A673 (cell line): Measurements from ENCODE around the gene EGLN3. TPM values are rescaled to one million over a fixed set of nuclear protein-coding genes. Genes with fewer than 3 reads are reported as not detected.

ENCODE experiments used
- BruUV-seq: library from RNA; stranded (reverse); fragments of 400-500 nt; replicated peaks from 2 replicates; lab custom pipeline; 2021; lab: Mats Ljungman, UMichigan
- CTCF ChIA-PET: fragments of 300-600 bp; sonication (Branson Sonifier 250); formaldehyde crosslinking; loops from one replicate; lab custom pipeline; 2022; ENCODE audit warnings: antibody characterized with exemption; lab: Charles Lee
- POLR2A ChIA-PET: fragments of 300-600 bp; sonication (Branson Sonifier 250); formaldehyde crosslinking; loops from one replicate; lab custom pipeline; 2022; ENCODE audit warnings: antibody characterized with exemption; ENCODE audit not compliant: low non-redundant PET; lab: Charles Lee
- DNase-seq: peaks from one replicate; pipeline ENCODE4 v3.0.0-alpha.2; 2015; ENCODE audit warnings: low spot score
- H3K27ac ChIP-seq: fragments of 200-600 bp; sonication (generic); 2 replicates; pipeline ENCODE4 v1.5.1; 2016; ENCODE audit warnings: mixed run types, low read depth, mild to moderate bottlenecking, mixed read lengths, antibody characterized with exemption, low read length; ENCODE audit not compliant: poor library complexity, severe bottlenecking
- H3K27me3 ChIP-seq: fragments of 200-600 bp; sonication (generic); replicated peaks from 2 replicates; pipeline ENCODE4 v1.6.1; 2017; ENCODE audit warnings: mixed run types, low read depth, mild to moderate bottlenecking, mixed read lengths, antibody characterized with exemption, low read length; ENCODE audit not compliant: insufficient read depth, poor library complexity
- H3K36me3 ChIP-seq: fragments of 200-600 bp; sonication (generic); 2 replicates; pipeline ENCODE4 v1.6.1; 2016; ENCODE audit warnings: mixed run types, mild to moderate bottlenecking, mixed read lengths, antibody characterized with exemption, low read length; ENCODE audit not compliant: insufficient read depth, poor library complexity, severe bottlenecking
- H3K4me1 ChIP-seq: fragments of 200-600 bp; sonication (generic); 2 replicates; pipeline ENCODE4 v1.6.1; 2017; ENCODE audit warnings: mixed run types, mild to moderate bottlenecking, mixed read lengths, antibody characterized with exemption, low read length; ENCODE audit not compliant: insufficient read depth, poor library complexity, severe bottlenecking
- H3K4me3 ChIP-seq: fragments of 200-600 bp; sonication (generic); 2 replicates; pipeline ENCODE4 v1.5.1; 2016; ENCODE audit warnings: low read depth, mixed run types, mild to moderate bottlenecking, mixed read lengths, low read length; ENCODE audit not compliant: poor library complexity, severe bottlenecking
- H3K9me3 ChIP-seq: fragments of 200-600 bp; sonication (generic); 2 replicates; pipeline ENCODE4 v1.6.1; 2016; ENCODE audit warnings: mixed run types, low read depth, mild to moderate bottlenecking, mixed read lengths, antibody characterized with exemption, low read length; ENCODE audit not compliant: poor library complexity, severe bottlenecking
- CTCF ChIP-seq: fragments of 300-800, 200-600 bp; sonication (generic); conservative IDR thresholded peaks from 2 replicates; pipeline ENCODE4 v1.5.1; 2017; ENCODE audit warnings: low read depth, mild to moderate bottlenecking, antibody characterized with exemption, low read length, moderate library complexity, mixed read lengths
- EZH2 ChIP-seq: fragments of 200-600 bp; sonication (generic); IDR thresholded peaks from 2 replicates; pipeline ENCODE4 v1.6.1; 2017; ENCODE audit warnings: borderline replicate concordance, low read depth, mild to moderate bottlenecking, mixed read lengths, antibody characterized with exemption, low read length; ENCODE audit not compliant: poor library complexity, severe bottlenecking
- intact Hi-C: fragments of 100-400 bp; cut with micrococcal nuclease; formaldehyde crosslinking; loops from one replicate; pipeline ENCODE4 v1.10.0; 2022; ENCODE audit not compliant: unreplicated experiment
- total RNA-seq: library from RNA; stranded (reverse); gene quantifications from 2 replicates; pipeline ENCODE4 v1.2.3, GENCODE V29; 2021

The EGLN3 gene
- total RNA-seq, 1 experiment from 2014 or later = 2.4 TPM

DNA sequence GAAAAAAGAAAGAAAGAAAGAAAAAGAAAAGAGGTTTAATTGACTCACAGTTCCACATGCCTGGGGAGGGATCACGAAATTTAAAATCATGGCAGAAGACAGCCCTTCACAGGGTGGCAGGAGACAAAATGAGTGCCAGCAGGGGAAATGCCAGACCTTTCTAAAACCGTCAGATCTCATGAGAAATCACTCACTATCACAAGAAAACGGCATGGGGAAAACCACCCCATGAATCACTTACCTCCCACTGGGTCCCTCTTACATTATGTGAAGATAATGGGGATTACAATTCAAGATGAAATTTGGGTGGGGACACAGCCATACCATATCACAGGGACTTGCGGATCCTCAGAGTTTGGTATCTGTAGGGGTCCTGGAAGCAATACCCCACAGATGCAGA is 16.3 kb upstream of the EGLN3 start:
- intact Hi-C loops = no loop called here
- BruUV-seq = no TSS peak
- Histone ChIP-seq H3K4me1 (no peaks in the 10 kb centered on the region), H3K4me3 (no peak overlapping the region), H3K9me3 (peaks cover 6% of the 10 kb centered on the region), H3K27me3 (no peaks in the 10 kb centered on the region), H3K36me3 (no peaks in the 10 kb centered on the region), H3K27ac (no peak overlapping the region)
- ChIA-PET CTCF (no interaction called here), POLR2A (interaction anchor here (0.6 kb wide), 1 partner anchor 8 kb away, joined by 3 read pairs; no protein-coding TSS in a partner anchor)
- TF ChIP-seq CTCF (no peak), EZH2 (no peak)
- peak; percentile 43 for DNase-seq

DNA sequence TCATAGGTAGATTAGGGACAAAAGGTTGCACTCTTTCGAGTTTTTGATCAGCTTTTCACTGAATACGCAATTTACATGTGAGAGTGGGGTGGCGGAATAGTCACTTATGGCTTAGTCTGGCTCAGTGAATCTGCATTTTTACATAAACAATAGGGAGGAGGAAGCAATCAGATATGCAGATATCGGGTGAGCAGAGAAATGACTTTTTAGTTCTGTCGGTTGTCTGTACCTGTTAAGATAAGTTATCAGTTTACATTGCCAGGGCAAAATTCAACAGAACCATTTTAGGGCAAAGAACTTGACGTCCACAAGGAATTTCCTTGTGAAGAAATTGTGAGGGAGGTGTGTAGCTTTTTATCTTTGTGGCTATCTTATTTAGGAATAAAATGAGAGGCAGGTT is 15.4 kb upstream of the EGLN3 start:
- DNase-seq = no peak
- BruUV-seq = no TSS peak
- Histone ChIP-seq H3K36me3 (no peaks in the 10 kb centered on the region), H3K27ac (no peak overlapping the region), H3K9me3 (peaks cover 6% of the 10 kb centered on the region), H3K4me1 (no peaks in the 10 kb centered on the region), H3K4me3 (no peak overlapping the region), H3K27me3 (no peaks in the 10 kb centered on the region)
- CTCF ChIA-PET = no interaction called here
- POLR2A ChIA-PET = no interaction called here
- intact Hi-C loops = no loop called here
- no peak for TF ChIP-seq EZH2
- no peak for TF ChIP-seq CTCF

- Histone ChIP-seq H3K4me3 (no peak overlapping the region), H3K36me3 (no peaks in the 10 kb centered on the region), H3K27me3 (no peaks in the 10 kb centered on the region), H3K27ac (no peak overlapping the region), H3K4me1 (no peaks in the 10 kb centered on the region), H3K9me3 (peaks cover under 1% of the 10 kb centered on the region)
- intact Hi-C loops = no loop called here
- no peak for DNase-seq
- TF ChIP-seq CTCF = no peak
- TF ChIP-seq EZH2 = no peak
- no TSS peak for BruUV-seq
- ChIA-PET POLR2A (no interaction called here), CTCF (no interaction called here)
Measured at GRCh38 chr14:33964599-33965317, 13.9 kb upstream of the EGLN3 start.
